GM19463 (cell line): ENCODE results near the gene TEX29.

ENCODE experiments used
- ATAC-seq: cut with Tn5 transposase; IDR thresholded peaks from one replicate; pipeline ENCODE4 v1.9.1; 2021; ENCODE audit warnings: mild to moderate bottlenecking, moderate library complexity; ENCODE audit not compliant: unreplicated experiment

Gene TEX29

GRCh38 chr13:111389621-111390521 is 69.4 kb downstream of the TEX29 start:
- ATAC-seq: no peak

- ATAC-seq: no peak
These were observed 70.3 kb downstream of the TEX29 start for GRCh38 chr13:111390522-111391270.

- no peak for ATAC-seq
These were observed 72.0 kb downstream of the TEX29 start for GRCh38 chr13:111392486-111392885.

GRCh38 chr13:111393221-111393790 is 72.9 kb downstream of the TEX29 start:
- ATAC-seq: no peak
